A549 (cell line): Measurements from ENCODE around the gene ESYT2.

Source experiments
- BHLHE40 ChIP-seq: IDR thresholded peaks from 2 replicates; pipeline ENCODE4 v1.6.1; 2012; ENCODE audit warnings: low read depth, low read length, inconsistent platforms
- CBX2 ChIP-seq: fragments of 200-600 bp; sonication (generic); IDR thresholded peaks from 2 replicates; pipeline ENCODE4 v1.6.1; 2016; ENCODE audit warnings: low read depth, mild to moderate bottlenecking, borderline replicate concordance
- CEBPB ChIP-seq, 2 experiments: fragments of >200 bp in 1 of 2; sonication (Bioruptor Twin) in 1 of 2; formaldehyde crosslinking in 1 of 2; IDR thresholded peaks; 2 replicates each; pipeline ENCODE4 v1.6.1; 2012 to 2016
- CHD2 ChIP-seq: fragments of 150-350 bp; IDR thresholded peaks from 2 replicates; pipeline ENCODE4 v1.6.1; 2014; ENCODE audit warnings: low read length; ENCODE audit not compliant: partially characterized antibody
- MAFK ChIP-seq: fragments of 450-650 bp; IDR thresholded peaks from 2 replicates; pipeline ENCODE4 v1.6.1; 2014; ENCODE audit not compliant: partially characterized antibody
- POLR2A ChIP-seq: IDR thresholded peaks from 2 replicates; pipeline ENCODE4 v1.6.1; 2012; ENCODE audit warnings: mild to moderate bottlenecking, low read length
- REST ChIP-seq: fragments of 200-600 bp; sonication (generic); IDR thresholded peaks from 2 replicates; pipeline ENCODE4 v1.6.1; 2016; ENCODE audit warnings: antibody characterized with exemption, mild to moderate bottlenecking, moderate library complexity
- SREBF2 ChIP-seq: fragments of 450-650 bp; IDR thresholded peaks from 2 replicates; pipeline ENCODE4 v1.6.1; 2014; ENCODE audit warnings: mild to moderate bottlenecking, moderate library complexity
- TF ChIP-seq, protein P1 (sequence below): fragments of >200 bp; sonication (Bioruptor Twin); formaldehyde crosslinking; IDR thresholded peaks from 3 replicates; pipeline ENCODE4 v1.5.1; 2016

GRCh38 chr7:158765020-158765419 is 64.3 kb downstream of the ESYT2 start:
- TF ChIP-seq BHLHE40, result no peak
- TF ChIP-seq, protein P1, sequence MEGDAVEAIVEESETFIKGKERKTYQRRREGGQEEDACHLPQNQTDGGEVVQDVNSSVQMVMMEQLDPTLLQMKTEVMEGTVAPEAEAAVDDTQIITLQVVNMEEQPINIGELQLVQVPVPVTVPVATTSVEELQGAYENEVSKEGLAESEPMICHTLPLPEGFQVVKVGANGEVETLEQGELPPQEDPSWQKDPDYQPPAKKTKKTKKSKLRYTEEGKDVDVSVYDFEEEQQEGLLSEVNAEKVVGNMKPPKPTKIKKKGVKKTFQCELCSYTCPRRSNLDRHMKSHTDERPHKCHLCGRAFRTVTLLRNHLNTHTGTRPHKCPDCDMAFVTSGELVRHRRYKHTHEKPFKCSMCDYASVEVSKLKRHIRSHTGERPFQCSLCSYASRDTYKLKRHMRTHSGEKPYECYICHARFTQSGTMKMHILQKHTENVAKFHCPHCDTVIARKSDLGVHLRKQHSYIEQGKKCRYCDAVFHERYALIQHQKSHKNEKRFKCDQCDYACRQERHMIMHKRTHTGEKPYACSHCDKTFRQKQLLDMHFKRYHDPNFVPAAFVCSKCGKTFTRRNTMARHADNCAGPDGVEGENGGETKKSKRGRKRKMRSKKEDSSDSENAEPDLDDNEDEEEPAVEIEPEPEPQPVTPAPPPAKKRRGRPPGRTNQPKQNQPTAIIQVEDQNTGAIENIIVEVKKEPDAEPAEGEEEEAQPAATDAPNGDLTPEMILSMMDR, result no peak
- no peak for TF ChIP-seq CHD2
- no peak for TF ChIP-seq REST
- no peak for TF ChIP-seq MAFK
- TF ChIP-seq CEBPB (IDR thresholded peaks at IDR 0.05), result no peak
- no peak for TF ChIP-seq POLR2A
- TF ChIP-seq SREBF2, result no peak
- no peak for TF ChIP-seq CBX2
